ENCODE results near the gene ELL3.
"Not testable (repeated sequence)": the region's sequence is repeated elsewhere in the genome, so short reads cannot be mapped to it uniquely, and the experiment has no call there.

The ELL3 gene, protein sequence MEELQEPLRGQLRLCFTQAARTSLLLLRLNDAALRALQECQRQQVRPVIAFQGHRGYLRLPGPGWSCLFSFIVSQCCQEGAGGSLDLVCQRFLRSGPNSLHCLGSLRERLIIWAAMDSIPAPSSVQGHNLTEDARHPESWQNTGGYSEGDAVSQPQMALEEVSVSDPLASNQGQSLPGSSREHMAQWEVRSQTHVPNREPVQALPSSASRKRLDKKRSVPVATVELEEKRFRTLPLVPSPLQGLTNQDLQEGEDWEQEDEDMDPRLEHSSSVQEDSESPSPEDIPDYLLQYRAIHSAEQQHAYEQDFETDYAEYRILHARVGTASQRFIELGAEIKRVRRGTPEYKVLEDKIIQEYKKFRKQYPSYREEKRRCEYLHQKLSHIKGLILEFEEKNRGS

DNA sequence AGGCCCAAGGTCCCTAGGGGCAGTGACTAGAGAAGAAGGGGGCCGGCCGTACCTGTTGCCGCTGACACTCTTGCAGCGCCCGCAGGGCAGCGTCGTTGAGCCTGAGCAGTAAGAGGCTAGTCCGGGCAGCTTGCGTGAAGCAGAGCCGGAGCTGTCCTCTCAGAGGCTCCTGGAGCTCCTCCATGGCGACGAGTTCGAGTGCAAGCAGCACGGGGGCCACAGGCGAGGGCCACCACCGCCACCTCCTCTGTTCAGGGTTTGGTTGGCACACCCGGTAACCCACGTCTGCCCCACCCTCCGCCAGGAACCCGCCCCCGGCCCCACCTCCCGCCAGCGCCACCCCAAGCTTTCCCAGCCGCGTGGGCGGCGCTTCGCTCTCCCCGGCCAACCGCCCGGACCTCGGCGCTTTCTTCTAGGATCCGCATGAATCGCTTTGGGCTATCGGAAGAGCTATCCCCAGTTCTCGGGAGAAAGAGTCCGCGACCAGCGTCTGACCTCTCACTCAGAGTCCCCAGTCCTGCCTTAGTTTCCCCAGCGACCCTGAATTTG is at the start of gene ELL3:
TSS of gene ELL3 (minus strand) at position 249 of the 549 bp plus-strand sequence. CDS start at position 184, 65 bp downstream.
- peak within 1 kb of the TSS in 2 of 3 experiments; percentile 29 to 51 for H3K27ac Mint-ChIP-seq
- H3K27me3 Mint-ChIP-seq (ENCODE audit: low read depth), result peaks cover 5% of the 10 kb centered on the region
- H3K36me3 Mint-ChIP-seq (ENCODE audit: low read depth), result peaks cover 13% of the 10 kb centered on the region
- peak within 1 kb of the TSS; percentile 85 to 90 (median 89) for H3K4me3 Mint-ChIP-seq
- H3K4me1 Mint-ChIP-seq, result peaks cover 4% of the 10 kb centered on the region
- TF ChIP-seq CTCF (IDR thresholded peaks at IDR 0.05; ENCODE audit: unreplicated experiment in 3 of 3), result no peak
- H3K9me3 Mint-ChIP-seq, result peaks cover 3% of the 10 kb centered on the region

GRCh38 chr15:43826029-43826507 is 49.3 kb upstream of the ELL3 start:
- Mint-ChIP-seq H3K36me3 (ENCODE audit: low read depth) (peaks cover 16% of the 10 kb centered on the region), H3K27ac (peak overlapping the region in 1 of 3 experiments; percentile 67), H3K4me1 (peaks cover 26% of the 10 kb centered on the region), H3K27me3 (ENCODE audit: low read depth) (no peaks in the 10 kb centered on the region), H3K4me3 (peak overlapping the region; percentile 79 to 87 (median 84)), H3K9me3 (peaks cover 3% of the 10 kb centered on the region)
- TF ChIP-seq CTCF (IDR thresholded peaks at IDR 0.05; ENCODE audit: unreplicated experiment in 3 of 3), result no peak

- Mint-ChIP-seq H3K4me3 (peak overlapping the region; percentile 52 to 87 (median 79)), H3K36me3 (ENCODE audit: low read depth) (peaks cover 16% of the 10 kb centered on the region), H3K4me1 (peaks cover 26% of the 10 kb centered on the region)
- H3K27me3 Mint-ChIP-seq (ENCODE audit: low read depth); H3K9me3 Mint-ChIP-seq; H3K27ac Mint-ChIP-seq: not testable (repeated sequence)
These were observed 48.5 kb upstream of the ELL3 start for GRCh38 chr15:43825305-43825704.

DNA sequence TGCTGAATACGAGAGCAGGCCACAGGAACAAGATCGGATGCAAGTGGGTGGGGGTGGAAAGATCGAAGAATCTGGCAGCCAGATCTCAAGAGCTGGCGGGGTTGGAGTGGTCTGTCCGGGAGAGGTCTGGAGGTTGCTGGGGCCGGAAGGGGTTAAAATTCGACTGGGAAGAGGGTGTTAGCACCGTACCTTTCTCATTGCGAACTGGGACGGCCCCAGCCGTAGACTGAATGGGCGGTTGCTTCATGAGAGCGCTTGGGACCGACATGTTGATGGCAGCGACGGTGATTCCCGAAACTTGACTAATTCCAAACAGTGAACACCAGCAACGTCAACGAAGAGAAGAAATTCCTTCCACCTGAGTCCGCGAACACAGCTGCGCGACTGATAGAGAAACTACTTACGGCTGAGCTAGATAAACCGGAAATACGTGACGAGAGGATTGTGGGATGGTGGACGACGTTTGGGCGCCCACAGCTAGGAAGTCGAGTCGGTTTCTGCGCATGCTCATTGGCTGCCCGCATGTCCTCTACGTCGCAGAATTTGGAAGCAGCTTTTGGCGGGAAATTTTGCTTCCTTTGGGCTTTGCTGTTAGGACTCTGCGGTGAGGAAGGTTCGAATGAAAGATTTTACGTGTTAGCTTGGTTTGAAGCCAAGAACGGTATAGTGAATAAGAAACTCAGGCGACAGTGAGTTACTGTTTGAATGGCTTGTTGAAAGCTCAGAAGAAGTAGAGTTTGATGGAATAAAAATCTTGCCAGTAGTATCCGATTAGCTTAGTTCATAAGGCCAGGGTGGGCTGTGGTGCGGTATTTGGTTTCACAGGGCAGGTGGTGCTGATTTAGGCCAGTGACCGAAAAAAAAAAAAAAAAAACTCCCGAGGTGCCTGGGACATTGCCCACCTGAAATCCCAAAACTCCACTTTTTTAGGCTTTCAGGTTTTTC is 47.8 kb upstream of the ELL3 start, which contains the start of gene MFAP1:
TSS of gene MFAP1 (minus strand) at position 389 of the 945 bp plus-strand sequence. CDS start at position 268, 121 bp downstream.
- Mint-ChIP-seq H3K4me3 (peak within 1 kb of the TSS; percentile 91 to 98 (median 94)), H3K27me3 (ENCODE audit: low read depth) (no peaks in the 10 kb centered on the region), H3K36me3 (ENCODE audit: low read depth) (peaks cover 19% of the 10 kb centered on the region), H3K27ac (peak within 1 kb of the TSS; percentile 89 to 98 (median 98)), H3K9me3 (peaks cover 3% of the 10 kb centered on the region), H3K4me1 (peaks cover 26% of the 10 kb centered on the region)
- TF ChIP-seq CTCF (IDR thresholded peaks at IDR 0.05; ENCODE audit: unreplicated experiment in 3 of 3), result no peak

DNA sequence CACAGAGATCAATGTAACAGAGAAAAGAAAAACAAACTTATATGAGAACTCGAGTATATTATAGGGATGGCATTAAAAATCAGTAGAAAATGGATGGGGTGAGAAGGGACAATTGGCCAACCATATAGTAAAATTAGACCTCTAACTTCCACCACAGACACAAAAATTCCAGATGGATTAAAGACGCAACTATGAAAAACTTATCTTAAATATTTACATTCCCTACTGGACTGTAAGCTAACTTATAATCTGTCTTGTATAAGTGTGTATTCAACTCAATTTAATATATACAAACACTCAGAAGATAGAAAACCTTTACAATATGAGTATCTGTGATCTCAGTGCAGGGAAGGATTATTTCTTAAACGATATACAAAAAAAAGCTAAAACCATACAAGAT is 44.7 kb upstream of the ELL3 start:
- Mint-ChIP-seq H3K36me3 (ENCODE audit: low read depth) (peaks cover 25% of the 10 kb centered on the region), H3K27ac (peak overlapping the region in 1 of 3 experiments; percentile 0), H3K4me3 (peak overlapping the region; percentile 52 to 77 (median 76)), H3K4me1 (peaks cover 15% of the 10 kb centered on the region), H3K9me3 (peaks cover 3% of the 10 kb centered on the region), H3K27me3 (ENCODE audit: low read depth) (no peaks in the 10 kb centered on the region)
- TF ChIP-seq CTCF (IDR thresholded peaks at IDR 0.05; ENCODE audit: unreplicated experiment in 3 of 3), result no peak

GRCh38 chr15:43815064-43815463 is 38.3 kb upstream of the ELL3 start:
- H3K4me1 Mint-ChIP-seq; H3K27me3 Mint-ChIP-seq (ENCODE audit: low read depth); H3K4me3 Mint-ChIP-seq; H3K27ac Mint-ChIP-seq; H3K9me3 Mint-ChIP-seq: not testable (repeated sequence)
- peaks cover 53% of the 10 kb centered on the region for H3K36me3 Mint-ChIP-seq (ENCODE audit: low read depth)

Measured in nephron (organoid).